ENCODE data around the gene SPEG.

The SPEG gene

DNA sequence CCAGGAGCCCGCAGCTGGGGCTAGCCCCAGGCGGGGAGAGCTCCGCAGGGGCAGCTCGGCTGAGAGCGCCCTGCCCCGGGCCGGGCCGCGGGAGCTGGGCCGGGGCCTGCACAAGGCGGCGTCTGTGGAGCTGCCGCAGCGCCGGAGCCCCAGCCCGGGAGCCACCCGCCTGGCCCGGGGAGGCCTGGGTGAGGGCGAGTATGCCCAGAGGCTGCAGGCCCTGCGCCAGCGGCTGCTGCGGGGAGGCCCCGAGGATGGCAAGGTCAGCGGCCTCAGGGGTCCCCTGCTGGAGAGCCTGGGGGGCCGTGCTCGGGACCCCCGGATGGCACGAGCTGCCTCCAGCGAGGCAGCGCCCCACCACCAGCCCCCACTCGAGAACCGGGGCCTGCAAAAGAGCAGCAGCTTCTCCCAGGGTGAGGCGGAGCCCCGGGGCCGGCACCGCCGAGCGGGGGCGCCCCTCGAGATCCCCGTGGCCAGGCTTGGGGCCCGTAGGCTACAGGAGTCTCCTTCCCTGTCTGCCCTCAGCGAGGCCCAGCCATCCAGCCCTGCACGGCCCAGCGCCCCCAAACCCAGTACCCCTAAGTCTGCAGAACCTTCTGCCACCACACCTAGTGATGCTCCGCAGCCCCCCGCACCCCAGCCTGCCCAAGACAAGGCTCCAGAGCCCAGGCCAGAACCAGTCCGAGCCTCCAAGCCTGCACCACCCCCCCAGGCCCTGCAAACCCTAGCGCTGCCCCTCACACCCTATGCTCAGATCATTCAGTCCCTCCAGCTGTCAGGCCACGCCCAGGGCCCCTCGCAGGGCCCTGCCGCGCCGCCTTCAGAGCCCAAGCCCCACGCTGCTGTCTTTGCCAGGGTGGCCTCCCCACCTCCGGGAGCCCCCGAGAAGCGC is 49.1 kb downstream of the SPEG start:
- no peak for DNase-seq
- intact Hi-C loops (cut with DNase I): no loop called here

DNA sequence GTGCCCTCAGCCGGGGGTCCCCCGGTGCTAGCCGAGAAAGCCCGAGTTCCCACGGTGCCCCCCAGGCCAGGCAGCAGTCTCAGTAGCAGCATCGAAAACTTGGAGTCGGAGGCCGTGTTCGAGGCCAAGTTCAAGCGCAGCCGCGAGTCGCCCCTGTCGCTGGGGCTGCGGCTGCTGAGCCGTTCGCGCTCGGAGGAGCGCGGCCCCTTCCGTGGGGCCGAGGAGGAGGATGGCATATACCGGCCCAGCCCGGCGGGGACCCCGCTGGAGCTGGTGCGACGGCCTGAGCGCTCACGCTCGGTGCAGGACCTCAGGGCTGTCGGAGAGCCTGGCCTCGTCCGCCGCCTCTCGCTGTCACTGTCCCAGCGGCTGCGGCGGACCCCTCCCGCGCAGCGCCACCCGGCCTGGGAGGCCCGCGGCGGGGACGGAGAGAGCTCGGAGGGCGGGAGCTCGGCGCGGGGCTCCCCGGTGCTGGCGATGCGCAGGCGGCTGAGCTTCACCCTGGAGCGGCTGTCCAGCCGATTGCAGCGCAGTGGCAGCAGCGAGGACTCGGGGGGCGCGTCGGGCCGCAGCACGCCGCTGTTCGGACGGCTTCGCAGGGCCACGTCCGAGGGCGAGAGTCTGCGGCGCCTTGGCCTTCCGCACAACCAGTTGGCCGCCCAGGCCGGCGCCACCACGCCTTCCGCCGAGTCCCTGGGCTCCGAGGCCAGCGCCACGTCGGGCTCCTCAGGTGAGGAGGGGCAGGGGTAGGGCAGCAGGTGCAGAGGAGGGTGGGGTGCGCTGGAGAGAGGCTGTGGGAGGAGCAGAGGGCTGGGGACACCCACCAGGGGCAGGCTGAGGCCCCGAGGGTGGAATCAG is 49.9 kb downstream of the SPEG start:
- intact Hi-C loops (cut with DNase I): no loop called here
- DNase-seq: no peak

DNA sequence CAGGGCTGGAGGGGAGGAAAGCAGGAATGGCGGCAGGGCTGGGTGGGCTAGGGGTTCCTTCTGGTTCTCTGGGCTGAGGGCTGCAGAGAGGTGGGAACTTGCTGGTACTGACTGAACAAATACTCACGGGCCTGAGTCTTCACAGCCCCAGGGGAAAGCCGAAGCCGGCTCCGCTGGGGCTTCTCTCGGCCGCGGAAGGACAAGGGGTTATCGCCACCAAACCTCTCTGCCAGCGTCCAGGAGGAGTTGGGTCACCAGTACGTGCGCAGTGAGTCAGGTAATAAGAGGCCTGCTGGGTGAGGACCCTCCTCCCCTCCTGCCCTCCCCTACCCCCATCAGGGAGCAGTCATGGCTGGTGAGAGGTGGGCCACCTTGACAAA is 50.5 kb downstream of the SPEG start:
- no peak for DNase-seq
- intact Hi-C loops (cut with DNase I): no loop called here

DNA sequence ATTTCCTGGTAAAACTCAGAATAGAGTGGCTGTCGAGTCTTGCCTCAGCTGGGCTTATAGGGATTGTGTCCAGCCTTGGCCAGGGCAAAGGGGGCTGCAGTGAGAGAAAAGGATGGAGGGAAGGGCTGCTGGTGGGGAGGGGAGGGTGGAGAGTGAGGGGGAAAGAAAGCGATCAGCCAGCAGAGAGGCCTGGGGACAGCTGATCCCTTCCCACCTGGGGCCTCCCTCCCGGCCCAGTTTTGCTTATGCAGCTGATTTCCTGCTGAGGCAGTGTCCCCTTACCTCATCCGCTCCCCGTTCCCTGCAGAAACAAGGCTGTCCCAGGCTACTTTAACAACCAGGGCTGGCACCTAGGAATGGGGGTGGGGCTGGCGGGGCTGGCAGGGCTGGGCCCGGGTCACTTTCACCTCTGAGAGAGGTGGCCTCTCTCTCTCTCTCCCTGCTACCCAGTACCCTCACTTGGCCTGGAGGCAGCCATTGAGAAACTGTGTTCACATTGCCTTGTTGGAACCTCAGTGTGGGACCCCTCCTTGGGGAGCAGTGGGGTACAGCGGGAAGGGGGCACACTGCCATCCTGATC is 51.8 kb downstream of the SPEG start:
- no peak for DNase-seq
- intact Hi-C loops (cut with DNase I): no loop called here

DNA sequence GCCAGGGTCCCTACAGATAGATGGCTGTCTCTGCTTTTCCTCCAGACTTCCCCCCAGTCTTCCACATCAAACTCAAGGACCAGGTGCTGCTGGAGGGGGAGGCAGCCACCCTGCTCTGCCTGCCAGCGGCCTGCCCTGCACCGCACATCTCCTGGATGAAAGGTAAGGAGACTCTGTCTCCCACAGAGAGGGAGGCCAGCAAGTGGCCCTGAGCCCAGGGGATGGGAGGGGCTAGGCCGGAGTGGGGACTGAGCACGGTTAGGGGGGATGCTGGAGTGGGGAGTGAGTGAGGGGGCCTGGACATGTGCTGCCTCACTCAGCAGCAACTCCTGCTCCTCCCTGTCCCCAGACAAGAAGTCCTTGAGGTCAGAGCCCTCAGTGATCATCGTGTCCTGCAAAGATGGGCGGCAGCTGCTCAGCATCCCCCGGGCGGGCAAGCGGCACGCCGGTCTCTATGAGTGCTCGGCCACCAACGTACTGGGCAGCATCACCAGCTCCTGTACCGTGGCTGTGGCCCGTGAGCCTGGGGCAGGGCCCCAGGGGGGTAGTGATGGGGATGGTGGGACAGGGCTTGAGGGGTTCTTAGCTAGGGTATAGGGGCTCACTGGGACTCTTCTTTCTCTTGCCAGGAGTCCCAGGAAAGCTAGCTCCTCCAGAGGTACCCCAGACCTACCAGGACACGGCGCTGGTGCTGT is 53.7 kb downstream of the SPEG start:
- DNase-seq: no peak
- intact Hi-C loops (cut with DNase I): no loop called here

DNA sequence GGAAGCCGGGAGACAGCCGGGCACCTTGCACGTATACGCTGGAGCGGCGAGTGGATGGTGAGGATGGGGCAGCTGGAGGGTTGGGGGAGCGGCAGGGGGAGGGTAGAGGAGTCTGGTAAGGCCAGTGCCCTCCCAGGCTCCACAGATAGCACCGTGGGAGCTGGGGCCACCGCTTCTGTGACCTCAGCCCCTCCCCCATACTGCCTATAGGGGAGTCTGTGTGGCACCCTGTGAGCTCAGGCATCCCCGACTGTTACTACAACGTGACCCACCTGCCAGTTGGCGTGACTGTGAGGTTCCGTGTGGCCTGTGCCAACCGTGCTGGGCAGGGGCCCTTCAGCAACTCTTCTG is 54.2 kb downstream of the SPEG start:
- intact Hi-C loops (cut with DNase I): no loop called here
- no peak for DNase-seq

DNA sequence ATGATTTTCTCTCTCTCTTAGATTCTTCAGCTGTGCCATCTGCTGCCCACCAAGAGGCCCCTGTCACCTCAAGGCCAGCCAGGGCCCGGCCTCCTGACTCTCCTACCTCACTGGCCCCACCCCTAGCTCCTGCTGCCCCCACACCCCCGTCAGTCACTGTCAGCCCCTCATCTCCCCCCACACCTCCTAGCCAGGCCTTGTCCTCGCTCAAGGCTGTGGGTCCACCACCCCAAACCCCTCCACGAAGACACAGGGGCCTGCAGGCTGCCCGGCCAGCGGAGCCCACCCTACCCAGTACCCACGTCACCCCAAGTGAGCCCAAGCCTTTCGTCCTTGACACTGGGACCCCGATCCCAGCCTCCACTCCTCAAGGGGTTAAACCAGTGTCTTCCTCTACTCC is 54.7 kb downstream of the SPEG start:
- intact Hi-C loops (cut with DNase I): no loop called here
- DNase-seq: no peak

DNA sequence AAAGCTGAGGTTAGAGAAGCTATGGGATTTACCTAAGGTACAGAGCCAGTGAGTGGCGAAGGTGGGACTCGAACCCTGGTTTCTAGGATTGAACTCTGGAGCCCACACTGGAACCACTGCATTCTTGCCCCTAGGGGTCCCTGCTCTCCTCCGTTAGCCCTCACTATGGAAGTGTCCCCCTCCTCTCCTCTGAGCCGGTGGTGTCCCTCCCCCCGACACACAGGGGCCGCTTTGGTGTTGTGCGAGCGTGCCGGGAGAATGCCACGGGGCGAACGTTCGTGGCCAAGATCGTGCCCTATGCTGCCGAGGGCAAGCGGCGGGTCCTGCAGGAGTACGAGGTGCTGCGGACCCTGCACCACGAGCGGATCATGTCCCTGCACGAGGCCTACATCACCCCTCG is 55.5 kb downstream of the SPEG start:
- intact Hi-C loops (cut with DNase I): no loop called here

DNA sequence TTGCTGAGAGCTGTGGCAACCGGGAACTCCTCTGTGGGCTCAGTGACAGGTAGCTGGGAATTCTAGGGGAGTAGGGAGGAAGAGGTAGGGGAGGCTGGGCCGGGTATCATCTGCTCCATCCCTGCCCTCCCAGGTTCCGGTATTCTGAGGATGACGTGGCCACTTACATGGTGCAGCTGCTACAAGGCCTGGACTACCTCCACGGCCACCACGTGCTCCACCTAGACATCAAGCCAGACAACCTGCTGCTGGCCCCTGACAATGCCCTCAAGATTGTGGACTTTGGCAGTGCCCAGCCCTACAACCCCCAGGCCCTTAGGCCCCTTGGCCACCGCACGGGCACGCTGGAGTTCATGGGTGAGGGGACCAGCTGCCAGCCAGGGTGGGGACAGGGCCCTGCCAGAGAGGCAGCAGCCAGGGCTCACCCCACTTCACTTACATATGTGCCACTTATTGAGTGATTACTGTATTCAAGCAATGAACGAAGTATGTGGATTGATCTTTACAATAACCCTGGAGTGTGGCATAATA is 56.0 kb downstream of the SPEG start:
- intact Hi-C loops (cut with DNase I): no loop called here
- DNase-seq: no peak

More for the DNA sequence above, 55.5 kb downstream of the SPEG start:
- DNase-seq: no peak

DNA sequence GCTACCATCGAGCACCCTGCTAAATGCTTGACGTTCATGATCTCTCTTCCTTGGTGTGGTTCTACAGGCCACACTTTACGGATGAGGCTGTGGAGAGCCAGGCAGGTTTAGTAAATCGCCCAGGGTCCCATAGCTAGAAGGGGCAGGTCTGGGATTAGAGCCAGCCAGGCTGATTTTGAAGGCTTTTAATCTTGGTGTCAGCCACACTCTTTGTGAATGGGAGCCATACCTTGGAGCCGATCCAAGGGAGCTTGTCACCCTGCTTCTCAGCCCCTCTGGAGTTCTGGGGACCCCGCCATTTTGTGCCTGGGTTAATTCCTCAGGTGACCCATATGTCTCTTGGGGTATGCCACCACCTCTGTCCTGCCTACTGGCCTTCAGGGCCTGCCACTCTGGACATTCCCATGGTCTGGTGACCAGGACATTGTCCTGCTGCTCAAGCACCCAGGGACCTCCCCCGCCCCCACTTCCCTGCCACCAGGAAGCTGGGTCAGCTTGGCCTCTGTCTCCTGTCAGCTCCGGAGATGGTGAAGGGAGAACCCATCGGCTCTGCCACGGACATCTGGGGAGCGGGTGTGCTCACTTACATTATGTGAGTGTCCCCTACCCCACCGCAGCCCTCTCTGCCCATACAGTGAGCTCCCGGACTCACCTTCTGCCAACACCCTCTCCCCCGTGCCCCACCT is 56.8 kb downstream of the SPEG start:
- intact Hi-C loops (cut with DNase I): no loop called here

DNA sequence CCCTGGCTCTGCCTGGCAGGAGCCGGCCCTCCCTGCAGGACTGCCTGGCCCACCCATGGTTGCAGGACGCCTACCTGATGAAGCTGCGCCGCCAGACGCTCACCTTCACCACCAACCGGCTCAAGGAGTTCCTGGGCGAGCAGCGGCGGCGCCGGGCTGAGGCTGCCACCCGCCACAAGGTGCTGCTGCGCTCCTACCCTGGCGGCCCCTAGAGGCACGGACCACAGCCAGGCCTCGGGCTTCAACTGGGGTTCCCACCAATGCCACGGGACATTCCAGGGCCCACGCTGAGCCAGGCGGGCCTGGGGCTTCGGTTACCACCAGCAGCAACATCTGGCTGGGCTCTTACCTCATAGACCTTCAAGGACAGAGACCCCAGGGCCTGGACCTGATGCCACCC is 57.9 kb downstream of the SPEG start:
- no peak for DNase-seq
- intact Hi-C loops (cut with DNase I): no loop called here

More for the DNA sequence above, 56.8 kb downstream of the SPEG start:
- no peak for DNase-seq

DNA sequence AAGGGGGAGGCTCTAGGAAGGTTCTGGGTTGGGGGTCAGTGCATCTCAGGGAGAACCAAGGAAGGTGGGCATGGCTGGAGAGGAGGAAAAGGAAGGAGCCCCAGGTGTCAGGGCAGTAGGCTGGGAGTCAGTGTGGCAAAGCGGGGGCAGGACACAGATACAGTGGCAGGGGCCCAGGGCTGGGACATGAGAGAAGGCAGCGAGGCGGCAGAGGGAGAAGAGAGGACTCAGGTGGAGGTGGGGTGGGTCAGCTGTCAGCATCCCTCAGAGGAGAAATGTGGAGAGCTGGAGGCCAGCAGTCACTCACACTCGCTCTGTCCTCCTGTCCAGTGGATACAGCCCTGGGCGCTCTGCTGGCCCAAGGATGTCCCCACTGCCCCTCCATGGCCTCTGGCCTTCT is 58.4 kb downstream of the SPEG start:
- no peak for DNase-seq
- intact Hi-C loops (cut with DNase I): no loop called here

DNA sequence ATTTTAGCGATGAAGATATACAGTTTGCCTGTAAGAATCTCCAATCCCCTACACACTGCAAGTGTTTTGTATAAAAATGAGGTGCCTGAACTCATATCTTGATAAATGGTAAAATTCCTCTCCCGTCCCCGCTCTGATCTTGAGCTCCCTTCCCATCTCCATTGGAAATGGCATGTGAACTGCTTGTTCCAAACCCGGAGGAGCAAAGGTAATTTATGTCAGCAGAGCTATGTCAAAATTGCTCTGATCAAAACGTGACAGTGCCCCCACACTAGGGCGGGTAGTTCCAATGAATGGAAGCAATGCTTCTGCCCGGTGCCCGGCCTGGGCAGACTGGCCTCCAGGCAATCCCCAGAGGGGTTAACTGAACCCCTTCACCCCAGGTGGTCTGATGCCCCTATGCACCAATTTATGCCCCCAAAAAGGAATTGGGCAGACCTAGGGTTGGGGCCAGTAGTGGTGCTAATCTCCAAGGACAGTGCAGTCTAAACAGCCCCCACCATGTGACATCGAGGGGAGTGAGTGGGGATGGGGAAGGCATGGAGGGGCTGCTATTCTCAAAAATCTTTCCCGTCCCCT is 60.4 kb downstream of the SPEG start:
- DNase-seq: peak in 19 of 42 donors; percentile 17 to 71 (median 42)
- intact Hi-C loops (cut with DNase I): no loop called here

DNA sequence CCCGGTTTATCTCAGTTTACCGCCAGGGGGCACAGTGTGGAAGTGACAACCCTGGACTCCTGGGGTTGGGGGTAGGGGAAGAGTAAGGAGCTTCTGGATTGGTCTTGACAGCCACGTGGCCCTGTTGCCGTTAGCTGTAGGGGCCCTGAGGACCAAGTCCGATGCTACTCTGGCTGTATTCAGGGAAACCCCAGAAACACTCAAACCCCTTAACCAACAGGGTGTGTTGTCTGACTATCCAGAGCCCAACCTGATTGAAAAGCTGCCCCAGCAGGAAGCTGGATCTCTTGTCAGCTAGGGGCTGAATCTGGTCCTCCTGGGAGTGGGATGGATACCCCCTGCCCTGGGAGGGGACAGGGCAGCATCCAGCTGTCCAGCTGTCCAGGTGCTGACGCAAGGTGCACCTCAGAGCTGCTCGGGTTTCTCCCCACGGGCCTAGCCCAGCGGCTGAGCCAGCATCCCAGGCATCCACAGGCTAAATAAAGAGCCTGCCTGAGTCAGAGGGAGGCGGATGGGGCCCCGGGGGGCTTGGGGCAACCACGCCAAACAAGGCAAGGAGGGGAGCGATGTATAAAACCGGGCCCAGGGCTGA is 61.0 kb downstream of the SPEG start:
- intact Hi-C loops (cut with DNase I): no loop called here
- DNase-seq: peak; percentile 51 to 91 (median 78)

DNA sequence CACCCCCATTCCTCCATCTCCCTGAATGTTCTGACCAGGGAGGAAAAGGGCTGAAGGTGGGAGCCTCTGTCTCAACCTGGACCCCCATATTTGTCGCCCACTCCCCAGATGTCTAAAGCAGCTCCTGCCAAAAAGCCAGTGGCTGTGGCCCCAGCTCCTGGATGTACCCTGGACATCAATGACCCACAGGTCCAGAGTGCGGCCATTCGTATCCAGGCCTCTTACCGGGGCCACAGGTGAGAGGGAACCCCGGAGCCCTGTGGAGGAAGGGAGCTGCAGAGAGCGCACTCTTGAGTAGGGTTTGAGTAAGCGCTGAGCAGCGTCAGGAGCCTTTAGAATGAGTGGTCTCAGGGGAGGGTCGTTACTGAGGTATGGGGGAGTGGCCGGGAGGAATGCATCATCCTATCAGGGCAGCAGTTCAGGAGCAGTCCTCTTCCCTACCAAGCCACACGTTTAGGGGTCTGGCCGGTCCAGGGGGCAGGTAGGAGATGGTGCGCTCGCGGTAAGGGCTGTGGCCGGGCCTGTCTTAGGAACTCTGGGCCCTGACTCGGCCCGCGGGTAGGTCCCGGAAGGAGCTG is 61.7 kb downstream of the SPEG start:
- intact Hi-C loops (cut with DNase I): no loop called here
- no peak for DNase-seq

DNA sequence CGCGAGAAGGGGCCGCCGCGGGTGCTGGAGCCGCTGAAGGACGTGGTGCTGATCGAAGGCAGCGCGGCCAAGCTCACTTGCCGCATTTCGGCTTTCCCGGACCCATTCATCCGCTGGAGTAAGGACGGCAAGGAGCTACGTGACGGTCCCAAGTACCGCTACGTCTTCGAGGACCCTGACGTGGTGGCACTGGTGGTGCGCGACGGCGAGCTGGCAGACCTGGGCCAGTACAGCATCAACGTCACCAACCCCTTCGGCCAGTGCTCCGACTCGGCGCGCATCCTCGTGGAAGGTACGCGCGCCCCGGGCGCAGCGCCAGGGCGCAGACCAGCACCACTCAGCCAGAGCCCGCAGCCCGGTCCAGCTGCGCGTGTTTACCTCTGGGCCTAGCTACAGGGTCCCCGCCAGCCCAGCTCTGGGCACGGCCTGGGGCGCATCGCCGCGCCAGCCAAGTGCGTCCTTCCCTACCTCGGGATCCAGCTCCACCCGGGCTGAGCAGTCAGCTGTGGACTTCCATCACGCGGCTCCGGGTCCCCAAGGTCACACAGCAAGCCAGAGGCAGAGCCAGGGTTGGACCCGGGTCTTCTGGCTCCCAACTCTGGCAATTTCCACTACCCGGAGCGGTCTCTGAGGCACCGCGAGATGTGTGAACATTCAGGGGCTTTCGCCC is 62.3 kb downstream of the SPEG start:
- peak in 1 of 42 donors; percentile 7 for DNase-seq
- intact Hi-C loops (cut with DNase I): no loop called here

Measured in head of caudate nucleus (tissue), 42 donors.